Left forelimb (tissue), 1 donor: ENCODE measurements around the gene RIPOR2.
"Not testable (repeated sequence)": the region's sequence is repeated elsewhere in the genome, so short reads cannot be mapped to it uniquely, and the experiment has no call there.

Experiments
- DNase-seq: peaks from one replicate; pipeline ENCODE4 v3.0.0-alpha.2; 2018; ENCODE audit warnings: low spot score

The RIPOR2 gene

DNA sequence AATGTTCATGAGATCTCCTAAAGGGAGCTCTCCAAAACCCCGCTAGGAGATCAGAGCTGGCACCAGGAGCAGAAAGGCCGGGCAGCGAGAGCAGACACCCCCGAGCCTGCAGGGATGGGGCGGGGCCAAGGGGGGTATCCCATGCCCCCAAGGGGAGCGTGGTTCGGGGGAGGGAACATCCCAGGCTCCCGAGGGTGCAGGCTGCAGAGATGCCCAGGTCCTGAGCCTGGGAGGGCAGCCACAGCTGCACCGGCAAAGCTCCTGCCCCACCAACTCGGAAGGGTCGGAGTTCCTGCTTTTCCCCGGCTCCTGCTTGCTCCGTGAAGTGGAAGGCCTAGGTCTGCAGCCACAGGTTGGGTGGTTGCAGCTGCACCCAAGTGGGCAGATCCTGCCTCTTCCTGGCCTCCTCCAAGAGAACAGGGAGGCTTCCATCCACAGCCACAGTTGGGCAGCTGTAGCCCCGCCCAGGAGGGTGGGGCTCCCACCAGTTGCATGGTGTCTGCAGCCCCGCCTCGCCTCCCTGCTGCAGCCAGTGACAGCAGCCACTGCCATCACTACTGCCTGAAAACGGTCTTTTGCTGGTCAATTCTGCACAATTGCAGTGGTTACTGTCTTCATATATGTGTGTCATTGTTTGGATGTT lies 174.4 kb downstream of the RIPOR2 start:
- DNase-seq: no peak

DNA sequence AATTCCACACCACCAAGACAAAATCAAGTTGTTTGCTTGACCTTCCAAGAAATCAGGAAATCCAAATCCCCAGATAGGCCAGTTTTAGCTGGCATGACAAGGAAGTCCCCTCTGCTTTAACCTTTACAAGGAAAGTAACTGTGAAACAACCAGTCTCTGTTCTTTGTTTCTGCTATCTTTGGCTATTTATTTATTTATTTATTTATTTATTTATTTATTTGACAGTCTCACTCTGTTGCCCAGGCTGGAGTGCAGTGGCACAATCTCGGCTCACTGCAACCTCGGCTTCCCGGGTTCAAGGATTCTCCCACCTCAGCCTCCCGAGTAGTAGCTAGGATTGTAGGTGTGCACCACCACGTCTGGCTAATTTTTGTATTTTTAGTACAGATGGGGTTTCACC lies 175.6 kb downstream of the RIPOR2 start:
- no peak for DNase-seq

GRCh38 chr6:24759718-24760117 lies 176.0 kb downstream of the RIPOR2 start:
- no peak for DNase-seq

- DNase-seq: no peak
These were observed 178.1 kb downstream of the RIPOR2 start for GRCh38 chr6:24757611-24758010.

- no peak for DNase-seq
These were observed 180.5 kb downstream of the RIPOR2 start for GRCh38 chr6:24755279-24755678.

- DNase-seq: not testable (repeated sequence)
These were observed 181.4 kb downstream of the RIPOR2 start for GRCh38 chr6:24754378-24754777.
